GM19324 (cell line): ENCODE measurements around the gene SPRY4.
"Not testable (repeated sequence)": the region's sequence is repeated elsewhere in the genome, so short reads cannot be mapped to it uniquely, and the experiment has no call there.

ENCODE experiments used
- ATAC-seq: cut with Tn5 transposase; IDR thresholded peaks from one replicate; pipeline ENCODE4 v1.9.1; 2021; ENCODE audit warnings: mild to moderate bottlenecking, moderate library complexity; ENCODE audit not compliant: unreplicated experiment, low FRiP score

The SPRY4 gene

DNA sequence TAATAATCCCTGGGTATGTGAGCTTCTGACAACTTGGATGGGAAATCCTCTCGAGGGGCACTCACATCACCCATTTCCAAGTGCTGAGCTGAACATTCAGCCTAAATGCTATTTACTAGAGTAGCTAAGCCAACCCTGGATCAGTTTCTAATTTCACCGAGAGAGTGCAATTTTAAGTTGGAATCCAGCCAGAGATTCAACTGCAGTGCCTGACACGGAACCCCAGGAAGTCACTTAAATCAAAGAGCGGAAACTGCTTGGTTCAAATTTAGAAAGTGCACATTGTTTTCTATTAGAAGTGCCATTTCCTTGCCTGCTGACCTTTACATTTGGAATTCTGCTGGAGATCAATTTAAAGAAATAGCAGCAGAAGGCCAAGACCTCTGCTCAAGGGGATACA is 8.8 kb downstream of the SPRY4 start:
- ATAC-seq = no peak

DNA sequence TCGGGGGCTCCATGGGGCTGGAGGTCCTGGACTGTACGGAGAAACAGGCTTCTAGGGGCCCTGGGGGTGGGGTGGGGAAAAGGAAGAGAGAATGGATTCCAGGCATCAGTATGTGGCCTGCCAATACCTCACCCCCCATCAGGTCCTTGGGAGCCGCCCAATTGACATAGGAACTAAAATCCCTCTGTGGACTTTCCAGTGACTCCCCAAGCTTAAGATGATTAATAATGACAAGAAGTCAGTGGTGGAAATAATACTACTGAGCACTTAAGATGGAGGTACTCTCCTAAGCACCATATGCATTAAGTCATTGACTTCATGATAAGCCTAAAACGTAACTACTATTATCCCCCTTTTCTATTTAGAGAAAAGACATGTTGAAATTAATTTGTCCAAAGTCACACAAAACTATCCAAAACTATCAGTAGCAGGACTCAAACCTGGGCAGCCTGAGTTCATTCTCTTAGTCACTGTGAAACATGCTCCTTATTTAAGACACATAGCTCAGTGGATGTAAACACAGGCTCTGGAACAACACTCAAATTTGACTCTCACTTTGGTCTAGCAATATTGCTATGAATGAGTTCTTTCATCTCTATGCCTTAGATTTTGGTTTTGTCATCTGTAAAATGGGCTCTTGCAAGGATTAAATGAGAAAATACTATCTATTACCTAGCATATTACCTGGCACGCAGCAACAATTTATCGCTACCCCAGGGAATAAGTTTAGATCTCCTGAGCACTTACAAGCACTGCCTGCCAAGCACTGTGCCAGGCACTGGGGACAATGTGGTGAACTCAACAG is 9.5 kb downstream of the SPRY4 start:
- ATAC-seq = no peak

DNA sequence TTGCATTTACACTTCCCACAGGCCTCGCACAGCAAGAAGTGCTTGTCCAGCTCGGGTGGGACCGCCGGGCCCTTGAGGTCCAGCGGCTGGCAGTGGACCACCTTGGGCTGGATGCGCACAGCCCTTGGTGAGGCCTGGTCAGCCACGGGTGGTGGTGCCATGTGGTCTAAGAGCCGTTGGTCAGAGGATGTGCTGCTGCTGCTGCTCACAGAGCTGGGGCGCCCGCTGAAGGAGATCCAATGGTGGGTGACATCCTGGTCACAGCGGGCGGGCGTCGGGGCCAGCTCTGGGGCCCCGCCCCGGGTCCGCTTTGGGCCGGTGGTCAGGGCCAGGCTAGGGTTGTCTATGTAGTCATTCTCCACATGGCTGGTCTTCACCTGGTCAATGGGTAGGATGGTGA is 10.2 kb downstream of the SPRY4 start:
- no peak for ATAC-seq

DNA sequence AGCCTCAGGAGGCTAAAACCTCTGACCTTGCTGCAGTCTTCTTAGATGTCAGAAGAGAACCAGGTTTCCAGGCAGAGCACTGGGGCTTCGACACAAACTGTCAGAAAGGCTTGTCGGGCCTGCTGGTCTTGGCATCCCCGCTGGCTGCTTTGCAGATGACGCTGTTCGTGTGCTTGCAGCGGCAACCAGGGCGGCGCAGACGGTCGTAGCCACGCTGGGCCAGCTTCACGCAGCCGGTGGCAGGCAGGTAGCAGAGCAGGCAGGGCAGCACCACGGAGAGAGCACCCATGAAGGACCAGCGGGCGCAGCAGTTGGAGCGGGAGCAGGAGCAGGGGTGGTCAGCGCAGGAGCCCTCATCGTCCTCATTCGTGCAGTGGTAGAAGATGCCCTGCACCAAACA is 10.7 kb downstream of the SPRY4 start:
- ATAC-seq = no peak

DNA sequence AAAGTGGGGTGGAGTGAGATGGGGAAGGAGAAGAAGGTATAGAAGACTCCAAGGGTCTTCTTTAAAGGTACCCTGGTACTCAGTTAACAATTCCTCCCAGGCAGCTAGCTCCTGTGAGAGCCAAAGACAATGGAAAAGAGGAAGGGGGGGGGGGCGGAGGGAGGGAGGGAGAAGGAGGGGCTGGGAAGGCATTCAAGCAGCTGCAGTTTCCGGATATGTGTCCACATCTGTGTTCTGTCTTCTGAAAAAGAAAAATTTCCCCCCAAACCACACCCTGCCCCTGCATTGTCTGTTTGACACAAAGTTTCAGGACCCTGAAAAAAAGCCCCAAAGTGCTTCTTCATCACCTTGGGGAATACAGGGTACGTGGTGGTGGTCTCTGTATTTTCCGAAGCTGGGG is 11.1 kb downstream of the SPRY4 start:
- ATAC-seq = no peak

DNA sequence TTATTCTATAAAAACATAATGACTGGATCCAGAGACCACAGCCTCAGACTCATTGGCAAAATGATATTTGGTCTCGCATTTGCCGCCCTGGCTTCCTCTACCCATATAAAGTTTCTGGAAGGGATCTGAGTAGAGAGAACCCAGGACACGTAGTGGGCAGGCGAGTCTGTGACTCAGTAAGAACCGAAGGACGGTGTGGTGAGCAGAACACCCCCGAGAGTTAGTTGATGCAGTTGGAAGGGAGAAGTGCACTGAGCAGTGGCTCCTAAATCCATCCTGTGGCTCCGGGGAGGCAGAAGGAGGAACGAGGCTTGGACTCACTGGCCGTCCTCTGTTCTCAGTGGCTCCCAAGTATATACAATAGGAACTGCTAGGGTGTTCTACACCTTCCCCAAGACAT is 11.5 kb downstream of the SPRY4 start:
- ATAC-seq = no peak

DNA sequence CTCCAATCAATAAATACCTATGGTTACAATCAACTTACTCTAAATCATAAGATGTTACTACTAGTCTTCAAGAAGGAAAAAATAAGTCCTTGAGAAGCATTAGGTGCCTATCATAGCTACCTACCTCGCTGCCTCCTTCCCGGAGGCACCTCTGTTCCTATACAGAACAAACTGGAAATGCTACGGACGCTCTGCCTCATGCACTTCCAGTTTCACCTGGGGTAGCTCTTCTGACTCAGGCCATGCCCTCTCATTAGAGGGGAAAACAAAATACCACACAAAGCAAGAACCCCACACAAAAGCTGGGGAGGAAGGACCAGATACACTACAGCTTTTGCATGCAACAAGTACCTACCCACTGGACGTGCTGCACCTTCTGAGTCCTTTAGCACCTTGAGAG is 12.4 kb downstream of the SPRY4 start:
- no peak for ATAC-seq

DNA sequence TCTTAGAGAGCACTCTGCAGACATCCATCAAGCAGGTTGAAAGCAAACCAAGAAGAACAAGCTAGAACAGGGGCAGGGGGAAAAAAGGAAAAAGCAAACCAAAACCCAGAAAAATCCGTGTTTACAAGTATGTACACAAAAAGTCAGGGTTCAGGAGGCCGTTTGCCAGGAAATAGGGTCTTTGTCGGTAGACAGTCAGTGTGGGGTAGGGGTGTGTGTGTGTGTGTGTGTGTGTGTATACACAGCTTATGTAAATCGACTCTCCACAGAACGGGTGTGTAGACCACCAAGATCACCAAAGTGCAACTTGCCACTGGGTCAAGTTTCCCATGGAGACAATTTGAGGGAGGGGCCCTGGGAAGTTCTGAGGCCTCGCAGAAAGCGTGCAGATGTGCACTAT is 13.1 kb downstream of the SPRY4 start:
- no peak for ATAC-seq

DNA sequence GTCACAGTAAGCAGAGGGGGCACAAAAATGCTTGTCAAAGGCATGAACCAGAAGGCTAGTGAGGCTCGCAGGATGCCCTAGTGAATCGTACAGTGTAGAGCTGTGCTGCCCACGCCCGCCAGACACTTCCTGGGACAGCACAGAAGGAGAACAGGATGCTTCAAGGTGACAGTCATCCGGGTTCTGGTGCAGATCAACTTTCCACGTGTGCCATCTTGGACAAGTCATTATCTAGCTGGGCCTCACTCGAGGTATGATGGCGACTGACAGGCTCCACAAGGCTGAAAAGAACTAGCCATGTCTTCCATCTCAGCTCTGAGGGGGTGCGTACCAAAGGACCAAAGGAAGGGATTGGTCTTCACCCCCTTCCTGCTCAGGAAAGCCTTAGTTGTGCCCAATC is 14.0 kb downstream of the SPRY4 start:
- no peak for ATAC-seq

DNA sequence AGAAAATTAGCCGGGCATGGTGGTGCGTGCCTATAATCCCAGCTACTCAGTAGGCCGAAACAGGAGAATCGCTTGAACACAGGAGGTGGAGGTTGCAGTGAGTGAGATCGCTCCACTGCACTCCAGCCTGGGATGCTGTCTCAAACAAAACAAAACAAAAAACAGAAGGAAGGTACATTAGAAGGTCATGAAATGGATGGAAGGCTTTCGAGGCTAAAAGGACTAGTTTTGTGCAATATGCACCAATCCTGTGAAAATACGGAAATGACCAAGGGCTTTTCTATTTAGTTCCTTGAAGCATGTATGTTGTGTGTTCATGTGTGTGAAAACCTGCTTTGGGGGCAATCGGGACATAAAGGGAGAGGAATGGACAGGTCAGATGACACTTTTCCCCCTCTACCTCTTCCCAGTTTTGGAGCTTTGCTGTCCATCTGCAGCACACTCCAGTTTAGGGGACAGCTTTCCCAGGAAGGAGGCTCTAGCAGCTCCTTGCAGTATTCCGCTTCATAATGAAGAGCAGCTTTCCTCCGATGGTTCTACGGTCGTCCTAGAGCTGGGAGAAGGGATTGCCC is 15.0 kb downstream of the SPRY4 start:
- ATAC-seq = no peak

DNA sequence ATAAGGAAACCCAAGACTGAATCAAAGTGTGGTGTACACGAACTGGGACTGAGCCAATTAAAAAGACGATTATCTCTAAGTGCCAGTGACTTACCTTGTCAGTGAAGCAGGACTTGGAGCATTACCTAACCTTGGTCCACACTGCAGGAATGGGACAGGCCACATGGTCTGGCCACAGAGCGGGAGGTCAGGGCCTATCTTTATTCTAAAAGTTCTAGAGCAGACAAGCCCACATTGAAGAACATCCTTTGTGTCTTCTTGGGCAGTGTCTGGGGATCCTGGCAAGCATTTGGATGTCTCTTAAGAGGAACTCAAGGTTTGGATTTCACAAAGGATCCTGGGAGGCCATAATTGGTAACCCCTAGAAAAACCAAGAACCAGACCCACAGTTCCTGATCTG is 16.5 kb downstream of the SPRY4 start:
- no peak for ATAC-seq

DNA sequence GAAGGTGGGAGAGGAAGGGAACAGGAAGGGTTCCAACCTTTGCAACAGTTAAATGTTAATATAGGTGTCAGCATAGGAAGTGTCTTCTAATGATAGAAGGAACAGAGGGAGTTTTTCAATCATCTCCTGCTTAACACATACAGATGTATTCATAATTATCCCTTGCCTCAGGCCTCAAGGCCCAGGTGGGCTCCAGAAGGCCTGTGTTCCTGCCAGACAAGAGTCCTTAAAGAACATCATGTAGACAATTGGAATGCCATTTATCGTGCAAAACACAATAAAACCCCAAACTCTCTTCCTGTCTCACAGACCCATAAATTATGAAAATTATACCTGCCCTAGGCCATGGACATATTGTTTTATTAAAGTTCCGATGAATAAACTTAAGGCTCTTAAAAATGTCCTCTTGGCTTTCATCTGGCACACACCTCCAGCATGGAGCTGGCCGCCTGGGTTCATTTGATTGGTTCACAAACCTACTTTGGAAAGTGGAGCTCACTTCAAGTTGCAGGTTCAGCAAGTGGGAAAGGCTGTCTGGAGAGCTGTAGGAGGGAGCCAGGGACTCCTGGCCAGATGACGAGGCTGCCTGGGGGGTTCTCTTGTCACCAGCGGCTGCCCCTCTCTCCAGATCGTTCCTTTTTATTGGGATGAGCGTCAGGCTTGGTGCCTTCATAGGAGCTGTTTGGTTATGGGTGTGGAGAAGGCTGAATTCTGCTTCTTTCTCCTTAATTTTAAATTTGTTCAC is 17.5 kb downstream of the SPRY4 start:
- ATAC-seq = no peak

DNA sequence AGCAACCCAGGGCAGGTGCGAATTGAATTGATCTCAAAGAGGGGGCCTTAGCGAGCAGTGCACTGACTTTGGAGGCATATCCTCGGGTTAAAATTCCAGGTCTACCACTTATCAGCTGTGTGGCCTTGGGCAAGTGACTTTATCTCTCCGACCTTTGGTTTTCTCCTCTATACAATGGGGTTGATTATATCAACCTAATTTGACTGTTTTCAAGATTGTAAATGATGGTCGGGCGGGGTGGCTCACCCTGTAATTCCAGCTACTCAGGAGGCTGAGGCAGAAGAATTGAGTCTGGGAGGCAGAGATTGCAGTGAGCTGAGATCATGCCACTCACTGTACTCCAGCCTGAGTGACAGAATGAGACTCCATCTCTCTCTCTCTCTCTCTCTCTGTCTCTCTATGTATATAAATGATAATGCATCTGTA is 18.7 kb downstream of the SPRY4 start:
- no peak for ATAC-seq

DNA sequence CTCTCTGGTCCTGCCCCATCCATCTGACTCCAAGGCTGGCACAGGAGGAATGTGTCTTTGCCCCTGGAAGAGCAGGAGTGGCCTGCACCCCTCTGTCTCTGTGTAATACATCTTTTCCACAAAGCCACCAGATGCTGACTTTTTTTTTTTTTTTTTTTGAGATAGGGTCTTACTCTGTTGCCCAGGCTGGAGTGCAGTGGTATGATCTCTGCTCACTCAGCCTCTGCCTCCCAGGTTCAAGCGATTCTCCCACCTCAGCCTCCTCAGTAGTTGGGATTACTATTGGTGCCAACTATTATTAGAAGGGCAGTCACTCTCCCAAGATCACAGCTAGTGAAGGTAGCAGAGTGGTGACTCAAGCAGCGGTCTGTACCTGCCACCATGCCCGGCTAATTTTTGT is 19.6 kb downstream of the SPRY4 start:
- ATAC-seq = no peak

DNA sequence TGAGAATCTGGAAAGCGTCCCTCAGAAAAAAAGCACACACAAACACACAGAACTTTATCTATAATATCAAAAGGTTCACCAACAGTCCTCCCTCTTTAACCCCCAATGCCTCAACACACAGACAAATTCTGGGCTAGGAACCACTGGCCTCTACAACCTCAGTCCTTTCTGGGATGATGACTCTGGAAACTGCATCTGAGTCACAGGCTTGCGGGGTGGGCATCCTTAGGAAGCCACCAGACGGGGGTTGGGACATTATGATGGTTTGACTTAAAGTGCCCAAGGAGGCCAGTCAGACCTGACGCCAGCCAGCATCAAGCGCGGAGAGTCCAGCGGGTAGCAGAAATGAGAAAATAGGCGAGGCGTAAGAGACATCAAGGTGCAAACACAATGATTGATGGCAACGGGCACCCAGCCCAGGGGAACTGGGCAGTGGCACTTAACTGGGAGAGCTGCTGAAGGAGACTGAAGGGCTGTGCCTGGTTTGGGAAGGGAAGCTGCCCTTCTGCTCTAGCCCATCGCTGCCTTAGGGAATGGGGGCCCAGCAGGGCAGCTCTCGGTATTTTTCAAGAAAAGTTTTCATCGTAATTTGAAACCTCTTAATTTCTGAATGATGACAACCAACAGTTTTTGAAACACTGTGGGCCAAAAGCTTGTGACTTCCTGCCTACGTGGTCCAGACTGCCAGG is 20.7 kb downstream of the SPRY4 start:
- no peak for ATAC-seq

DNA sequence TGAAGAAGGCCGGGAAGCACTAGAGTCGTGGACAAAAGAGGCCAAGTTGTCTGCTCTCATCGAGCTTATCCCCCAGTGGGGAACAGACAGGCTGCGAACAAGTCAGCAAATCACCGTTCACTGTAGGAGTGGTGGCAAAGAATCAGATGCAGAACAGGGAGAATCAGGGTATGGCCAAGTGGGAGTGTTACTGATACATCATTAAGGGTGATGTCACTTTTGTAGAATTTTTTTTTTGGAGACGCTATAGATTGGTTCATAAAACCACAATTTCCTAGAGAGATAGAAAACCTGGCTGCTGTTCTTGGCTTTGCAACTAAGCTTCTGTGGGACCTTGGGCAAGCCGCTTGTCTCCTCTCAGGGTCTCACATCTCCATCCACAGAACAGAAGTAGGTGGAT is 21.3 kb downstream of the SPRY4 start:
- ATAC-seq = no peak

DNA sequence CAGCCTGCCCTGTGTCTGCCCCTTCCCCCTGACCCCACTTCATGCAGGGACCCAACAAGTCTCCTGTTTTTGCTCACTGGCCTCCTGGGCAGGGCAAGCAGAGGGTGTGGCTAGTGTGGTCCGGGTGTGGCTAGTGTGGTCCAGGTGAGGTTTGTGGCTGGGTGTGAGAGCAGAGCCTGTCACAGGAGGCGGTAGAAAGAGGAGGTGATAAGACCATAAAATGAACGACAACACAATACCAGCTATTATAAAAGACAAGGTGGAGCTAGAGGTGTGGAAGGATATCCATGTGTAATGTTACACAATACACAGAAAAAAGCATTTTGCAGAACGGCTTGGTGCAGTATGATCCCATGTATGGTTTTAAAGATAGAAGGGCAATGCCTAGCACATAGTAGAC is 23.3 kb downstream of the SPRY4 start:
- no peak for ATAC-seq

DNA sequence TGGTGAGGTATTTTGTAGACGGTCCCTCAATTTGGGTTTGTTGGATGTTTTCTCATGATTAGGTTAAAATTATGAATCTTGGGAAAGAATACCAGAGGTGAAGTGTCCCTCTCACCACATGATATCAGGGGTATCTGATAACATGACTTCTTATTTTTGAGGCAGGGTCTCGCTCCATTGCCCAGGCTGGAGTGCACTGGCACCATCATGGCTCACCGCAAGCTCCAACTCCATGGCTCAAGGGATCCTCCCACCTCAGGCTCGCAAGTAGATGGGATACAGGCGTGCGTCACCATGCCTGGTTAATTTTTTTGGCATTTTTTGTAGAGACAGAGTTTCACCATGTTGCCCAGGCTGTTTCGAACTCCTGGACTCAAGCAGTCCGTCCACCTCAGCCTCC is 24.1 kb downstream of the SPRY4 start:
- no peak for ATAC-seq

DNA sequence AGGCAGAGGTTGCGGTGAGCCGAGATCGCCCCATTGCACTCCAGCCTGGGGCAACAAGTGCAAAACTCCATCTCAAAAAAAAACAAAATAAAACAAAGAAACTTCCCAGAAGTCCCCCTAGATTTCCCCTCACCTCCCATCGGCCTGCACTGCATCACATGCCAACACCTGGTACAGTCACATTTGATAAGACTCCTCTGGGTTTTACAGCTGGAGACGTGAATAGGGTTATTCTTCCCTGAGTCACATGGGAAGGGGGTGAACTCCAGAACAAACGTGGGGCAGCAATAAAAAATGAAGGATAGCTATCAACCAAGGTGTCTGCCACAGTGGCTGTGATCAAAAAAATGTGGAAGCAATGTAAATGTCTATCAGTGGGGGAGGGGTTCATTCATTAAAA is 26.0 kb downstream of the SPRY4 start:
- ATAC-seq = no peak

DNA sequence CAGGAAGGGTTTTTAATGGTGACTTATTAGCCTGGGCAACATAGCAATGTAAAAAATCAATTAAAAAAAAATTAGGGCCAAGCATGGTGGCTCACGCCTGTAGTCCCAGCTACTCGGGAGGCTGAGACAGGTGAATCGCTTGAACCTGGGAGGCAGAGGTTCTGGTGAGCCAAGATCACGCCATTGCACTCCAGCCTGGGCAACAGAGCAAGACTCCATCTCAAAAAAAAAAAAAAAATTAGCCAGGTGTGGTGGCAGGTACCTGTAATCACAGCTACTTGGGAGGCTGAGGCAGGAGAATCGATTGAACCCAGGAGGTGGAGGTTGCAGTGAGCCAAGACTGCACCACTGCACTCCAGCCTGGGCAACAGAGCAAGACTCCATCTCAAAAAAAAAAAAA is 27.0 kb downstream of the SPRY4 start:
- not testable (repeated sequence) for ATAC-seq

DNA sequence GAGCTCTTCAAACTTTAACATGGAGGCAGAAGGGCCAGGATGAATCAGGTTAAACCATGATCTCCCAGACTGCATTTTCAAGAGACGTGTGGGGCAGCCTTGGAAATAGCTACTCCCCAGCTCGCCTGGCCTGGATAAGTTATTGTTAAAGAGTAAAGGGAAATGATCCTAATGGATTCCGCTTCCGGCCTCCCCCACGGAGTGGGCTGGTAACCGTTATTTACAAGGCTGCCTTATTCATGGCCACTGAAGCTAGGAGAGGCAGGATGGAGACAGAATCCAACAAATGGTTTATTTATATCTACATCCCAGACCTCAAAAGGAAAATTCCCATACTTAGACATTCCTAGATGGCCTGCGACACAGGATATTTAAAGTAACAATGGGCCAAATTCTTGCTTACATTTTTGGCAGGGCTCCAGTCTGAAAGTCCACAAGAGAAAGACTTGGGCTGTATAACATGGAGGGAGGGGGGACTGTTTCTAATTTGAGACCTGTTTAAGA is 27.9 kb downstream of the SPRY4 start:
- ATAC-seq = no peak
